Calu3 (cell line): ENCODE data around the gene EPHA8. TPM values are rescaled to one million over a fixed set of nuclear protein-coding genes. Genes with fewer than 3 reads are reported as not detected.

Source experiments
- BruUV-seq: library from RNA; stranded (reverse); fragments of 400-500 nt; replicated peaks from 2 replicates; lab custom pipeline; 2021; lab: Mats Ljungman, UMichigan
- CTCF ChIA-PET: fragments of 300-600 bp; sonication (Branson Sonifier 250); formaldehyde crosslinking; loops from one replicate; lab custom pipeline; 2022; ENCODE audit warnings: antibody characterized with exemption; lab: Charles Lee
- DNase-seq: peaks from one replicate; pipeline ENCODE4 v3.0.0; 2022
- H3K27ac Mint-ChIP-seq: one replicate; pipeline ENCODE4 v1.8.0; 2022; ENCODE audit warnings: mixed read lengths; ENCODE audit not compliant: unreplicated experiment
- H3K27me3 Mint-ChIP-seq: one replicate; pipeline ENCODE4 v1.8.0; 2022; ENCODE audit warnings: mixed read lengths; ENCODE audit not compliant: unreplicated experiment
- H3K36me3 Mint-ChIP-seq: one replicate; pipeline ENCODE4 v1.8.0; 2022; ENCODE audit warnings: mild to moderate bottlenecking, moderate library complexity, mixed read lengths; ENCODE audit not compliant: insufficient read depth, unreplicated experiment
- H3K4me1 Mint-ChIP-seq: one replicate; pipeline ENCODE4 v1.8.0; 2022; ENCODE audit warnings: mild to moderate bottlenecking, low read depth, mixed read lengths; ENCODE audit not compliant: unreplicated experiment
- H3K4me3 Mint-ChIP-seq: one replicate; pipeline ENCODE4 v1.8.0; 2022; ENCODE audit warnings: mild to moderate bottlenecking, low read depth, moderate library complexity, mixed read lengths; ENCODE audit not compliant: unreplicated experiment
- H3K9me3 Mint-ChIP-seq: one replicate; pipeline ENCODE4 v1.8.0; 2022; ENCODE audit warnings: low read depth, mixed read lengths; ENCODE audit not compliant: unreplicated experiment
- intact Hi-C: fragments of 100-400 bp; cut with micrococcal nuclease; formaldehyde crosslinking; loops from one replicate; pipeline ENCODE4 v1.10.0; 2022; ENCODE audit not compliant: unreplicated experiment
- total RNA-seq: library from RNA; stranded (reverse); gene quantifications from 2 replicates; pipeline ENCODE4 v1.2.3, GENCODE V29; 2022
- TF ChIP-seq, protein P1 (sequence below): fragments of 200-600 bp; IDR thresholded peaks from one replicate; pipeline ENCODE4 v1.8.0; 2022; ENCODE audit warnings: antibody characterized with exemption; ENCODE audit not compliant: unreplicated experiment

Gene EPHA8
- total RNA-seq, 1 experiment from 2014 or later, result not detected

DNA sequence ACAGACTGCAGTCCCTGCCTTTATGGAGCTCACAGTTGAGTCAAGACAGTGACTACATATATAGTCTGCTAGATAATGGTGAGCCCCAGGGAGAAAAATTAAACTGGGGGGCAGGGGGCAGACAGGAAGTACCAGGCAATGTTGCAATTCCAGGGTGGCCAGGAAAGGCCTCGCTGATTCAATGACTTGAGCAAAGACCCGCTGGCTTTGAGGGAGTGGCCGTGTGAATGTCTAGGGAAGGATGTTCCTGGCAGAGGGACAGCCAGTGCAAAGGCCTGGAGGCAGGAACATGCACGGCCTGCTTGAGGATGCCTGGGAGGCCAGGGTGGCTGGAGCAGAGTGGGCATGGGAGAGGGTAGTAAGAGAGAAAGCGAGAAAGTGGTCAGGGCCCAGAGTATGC lies 23.0 kb upstream of the EPHA8 start:
- DNase-seq, result no peak
- Mint-ChIP-seq H3K36me3 (no peaks in the 10 kb centered on the region), H3K27me3 (no peaks in the 10 kb centered on the region), H3K27ac (no peak overlapping the region), H3K4me1 (peaks cover 8% of the 10 kb centered on the region), H3K9me3 (no peaks in the 10 kb centered on the region), H3K4me3 (no peak overlapping the region)
- no TSS peak for BruUV-seq
- CTCF ChIA-PET, result no interaction called here
- TF ChIP-seq, protein P1, sequence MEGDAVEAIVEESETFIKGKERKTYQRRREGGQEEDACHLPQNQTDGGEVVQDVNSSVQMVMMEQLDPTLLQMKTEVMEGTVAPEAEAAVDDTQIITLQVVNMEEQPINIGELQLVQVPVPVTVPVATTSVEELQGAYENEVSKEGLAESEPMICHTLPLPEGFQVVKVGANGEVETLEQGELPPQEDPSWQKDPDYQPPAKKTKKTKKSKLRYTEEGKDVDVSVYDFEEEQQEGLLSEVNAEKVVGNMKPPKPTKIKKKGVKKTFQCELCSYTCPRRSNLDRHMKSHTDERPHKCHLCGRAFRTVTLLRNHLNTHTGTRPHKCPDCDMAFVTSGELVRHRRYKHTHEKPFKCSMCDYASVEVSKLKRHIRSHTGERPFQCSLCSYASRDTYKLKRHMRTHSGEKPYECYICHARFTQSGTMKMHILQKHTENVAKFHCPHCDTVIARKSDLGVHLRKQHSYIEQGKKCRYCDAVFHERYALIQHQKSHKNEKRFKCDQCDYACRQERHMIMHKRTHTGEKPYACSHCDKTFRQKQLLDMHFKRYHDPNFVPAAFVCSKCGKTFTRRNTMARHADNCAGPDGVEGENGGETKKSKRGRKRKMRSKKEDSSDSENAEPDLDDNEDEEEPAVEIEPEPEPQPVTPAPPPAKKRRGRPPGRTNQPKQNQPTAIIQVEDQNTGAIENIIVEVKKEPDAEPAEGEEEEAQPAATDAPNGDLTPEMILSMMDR, result no peak
- intact Hi-C loops, result no loop called here

- Mint-ChIP-seq H3K4me3 (no peak overlapping the region), H3K4me1 (peaks cover 8% of the 10 kb centered on the region), H3K27me3 (peaks cover 23% of the 10 kb centered on the region), H3K9me3 (no peaks in the 10 kb centered on the region), H3K27ac (no peak overlapping the region), H3K36me3 (no peaks in the 10 kb centered on the region)
- TF ChIP-seq, protein P1, result no peak
- intact Hi-C loops, result no loop called here
- CTCF ChIA-PET, result interaction anchor here (1.1 kb wide), 1 partner anchor 99 kb away, joined by 3 read pairs; no protein-coding TSS in a partner anchor
- no TSS peak for BruUV-seq
- no peak for DNase-seq
Observed at GRCh38 chr1:22542886-22543285, 20.4 kb upstream of the EPHA8 start.

DNA sequence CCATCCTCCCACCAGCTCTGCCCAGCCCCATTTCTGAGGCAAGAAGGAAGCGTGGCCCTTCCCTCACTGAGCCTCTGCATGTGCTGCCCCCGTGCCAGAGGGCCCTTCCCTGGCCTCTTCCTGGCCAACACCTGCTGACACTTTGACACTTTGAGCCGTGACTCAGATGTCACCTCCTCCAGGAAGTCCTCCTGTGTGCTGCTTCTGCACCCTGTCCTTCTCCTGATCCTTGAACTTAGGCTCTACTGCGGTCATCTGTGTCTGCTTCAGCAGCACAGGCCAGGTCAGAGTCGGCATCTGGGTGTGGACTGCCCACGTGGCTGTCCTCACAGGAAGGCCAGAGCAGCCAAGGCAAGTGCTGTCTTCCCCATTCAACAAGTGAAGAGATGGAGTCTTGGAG lies 19.6 kb upstream of the EPHA8 start:
- no peak for DNase-seq
- intact Hi-C loops, result no loop called here
- Mint-ChIP-seq H3K4me1 (peaks cover 8% of the 10 kb centered on the region), H3K9me3 (no peaks in the 10 kb centered on the region), H3K27ac (no peak overlapping the region), H3K36me3 (no peaks in the 10 kb centered on the region), H3K27me3 (peaks cover 31% of the 10 kb centered on the region), H3K4me3 (no peak overlapping the region)
- TF ChIP-seq, protein P1, result no peak
- CTCF ChIA-PET, result no interaction called here
- BruUV-seq, result no TSS peak

- Mint-ChIP-seq H3K27me3 (peaks cover 41% of the 10 kb centered on the region), H3K4me3 (no peak overlapping the region), H3K9me3 (no peaks in the 10 kb centered on the region), H3K4me1 (peaks cover 8% of the 10 kb centered on the region), H3K36me3 (no peaks in the 10 kb centered on the region), H3K27ac (no peak overlapping the region)
- DNase-seq, result no peak
- intact Hi-C loops, result no loop called here
- BruUV-seq, result no TSS peak
- TF ChIP-seq, protein P1, result no peak
- CTCF ChIA-PET, result no interaction called here
Observed at GRCh38 chr1:22544606-22545005, 18.7 kb upstream of the EPHA8 start.
